DMS153 treated with DMSO at 0.1 percent for 48 hours (cell line): Measurements from ENCODE around the gene TPCN2.
"Not testable (repeated sequence)": the region's sequence is repeated elsewhere in the genome, so short reads cannot be mapped to it uniquely, and the experiment has no call there.

Experiments used
- DNase-seq: peaks from one replicate; lab custom pipeline; 2025; ENCODE audit not compliant: unreplicated experiment; lab: John Stamatoyannopoulos, UW

TPCN2 gene

GRCh38 chr11:69141742-69142141, 93.0 kb downstream of the TPCN2 start:
- DNase-seq = no peak

GRCh38 chr11:69142895-69143294, 94.2 kb downstream of the TPCN2 start:
- DNase-seq = no peak

- DNase-seq = no peak
Measured at GRCh38 chr11:69144316-69145049, 95.8 kb downstream of the TPCN2 start.

GRCh38 chr11:69145050-69145380, 96.3 kb downstream of the TPCN2 start:
- DNase-seq = no peak

- DNase-seq = no peak
Measured at GRCh38 chr11:69148377-69148762, 99.6 kb downstream of the TPCN2 start.

GRCh38 chr11:69148806-69149205, 100.1 kb downstream of the TPCN2 start:
- DNase-seq = no peak

GRCh38 chr11:69149338-69150045, 100.8 kb downstream of the TPCN2 start:
- not testable (repeated sequence) for DNase-seq

GRCh38 chr11:69150175-69150574, 101.4 kb downstream of the TPCN2 start:
- DNase-seq = no peak

- no peak for DNase-seq
Measured at GRCh38 chr11:69151836-69152235, 103.1 kb downstream of the TPCN2 start.

- DNase-seq = no peak
Measured at GRCh38 chr11:69152733-69153421, 104.1 kb downstream of the TPCN2 start.

GRCh38 chr11:69153661-69154060, 104.9 kb downstream of the TPCN2 start:
- DNase-seq = no peak

- no peak for DNase-seq
Measured at GRCh38 chr11:69154211-69154913, 105.6 kb downstream of the TPCN2 start.

GRCh38 chr11:69154938-69155301, 106.2 kb downstream of the TPCN2 start:
- DNase-seq = no peak

- no peak for DNase-seq
Measured at GRCh38 chr11:69155302-69156234, 106.8 kb downstream of the TPCN2 start, which contains the start of gene SMIM38. Gene SMIM38 (plus strand): TSS chr11:69155935. CDS start chr11:69157847, 1,912 bp downstream.

- DNase-seq = no peak
Measured at GRCh38 chr11:69156235-69156639, 107.5 kb downstream of the TPCN2 start.

- no peak for DNase-seq
Measured at GRCh38 chr11:69156673-69157155, 108.0 kb downstream of the TPCN2 start.

GRCh38 chr11:69157156-69157821, 108.6 kb downstream of the TPCN2 start:
- DNase-seq = peak; percentile 45

- no peak for DNase-seq
Measured at GRCh38 chr11:69157822-69158231, 109.1 kb downstream of the TPCN2 start.

GRCh38 chr11:69158301-69159149, 109.8 kb downstream of the TPCN2 start:
- no peak for DNase-seq
